HepG2 (cell line): ENCODE measurements around the gene B3GNT2. TPM values are rescaled to one million over a fixed set of nuclear protein-coding genes. Genes with fewer than 3 reads are reported as not detected.

Experiments
- CCDC6 ChIP-seq: sonication (generic); formaldehyde crosslinking; IDR thresholded peaks from 2 replicates; pipeline ENCODE4 v1.8.1; 2022; ENCODE audit warnings: mild to moderate bottlenecking, missing genetic modification reagents, moderate library complexity
- KAT2B ChIP-seq: fragments of 150-350 bp; IDR thresholded peaks from 2 replicates; pipeline ENCODE4 v1.6.1; 2014; ENCODE audit warnings: low read depth, low read length, borderline replicate concordance
- MAX ChIP-seq: IDR thresholded peaks from 2 replicates; pipeline ENCODE4 v1.6.1; 2012; ENCODE audit warnings: inconsistent platforms
- NRL ChIP-seq: sonication (generic); formaldehyde crosslinking; IDR thresholded peaks from 2 replicates; pipeline ENCODE4 v1.5.0; 2020; ENCODE audit warnings: missing genetic modification reagents, mild to moderate bottlenecking, moderate library complexity, borderline replicate concordance
- PCBP1 ChIP-seq: fragments of 200-400 bp; formaldehyde crosslinking; IDR thresholded peaks from 2 replicates; pipeline ENCODE4 v1.6.1; 2017; ENCODE audit warnings: mild to moderate bottlenecking, low read depth, low read length, borderline replicate concordance
- SCMH1 ChIP-seq: sonication (generic); formaldehyde crosslinking; IDR thresholded peaks from 2 replicates; pipeline ENCODE4 v1.9.0; 2021; ENCODE audit warnings: missing genetic modification reagents, mild to moderate bottlenecking, borderline replicate concordance
- SIN3A ChIP-seq: IDR thresholded peaks from 2 replicates; pipeline ENCODE4 v1.6.1; 2011; ENCODE audit warnings: low read depth, mild to moderate bottlenecking, control low read depth, low read length, borderline replicate concordance
- SUZ12 ChIP-seq: fragments of 150-350 bp; IDR thresholded peaks from 2 replicates; pipeline ENCODE4 v1.6.1; 2014; ENCODE audit warnings: low read depth, low read length
- XBP1 ChIP-seq: sonication (generic); formaldehyde crosslinking; IDR thresholded peaks from 2 replicates; pipeline ENCODE4 v1.5.0; 2020; ENCODE audit warnings: missing genetic modification reagents
- ZNF20 ChIP-seq: sonication (generic); formaldehyde crosslinking; IDR thresholded peaks from 2 replicates; pipeline ENCODE4 v1.4.0; 2020; ENCODE audit warnings: mild to moderate bottlenecking, moderate library complexity, missing genetic modification reagents
- ZNF225 ChIP-seq: sonication (generic); formaldehyde crosslinking; IDR thresholded peaks from 2 replicates; pipeline ENCODE4 v1.4.0; 2020; ENCODE audit warnings: mild to moderate bottlenecking, missing genetic modification reagents
- ZNF281 ChIP-seq: sonication (generic); formaldehyde crosslinking; IDR thresholded peaks from 2 replicates; pipeline ENCODE4 v1.4.0; 2020; ENCODE audit warnings: missing genetic modification reagents, borderline replicate concordance
- ZNF446 ChIP-seq: sonication (generic); formaldehyde crosslinking; IDR thresholded peaks from 2 replicates; pipeline ENCODE4 v1.5.0; 2020; ENCODE audit warnings: mild to moderate bottlenecking, missing genetic modification reagents
- ZNF558 ChIP-seq: sonication (generic); formaldehyde crosslinking; IDR thresholded peaks from 2 replicates; pipeline ENCODE4 v1.9.0; 2022; ENCODE audit warnings: mild to moderate bottlenecking, missing genetic modification reagents, borderline replicate concordance
- ZNF607 ChIP-seq: sonication (generic); formaldehyde crosslinking; IDR thresholded peaks from 2 replicates; pipeline ENCODE4 v1.5.1; 2020; ENCODE audit warnings: missing genetic modification reagents, mild to moderate bottlenecking, borderline replicate concordance
- ZNF816 ChIP-seq: sonication (generic); formaldehyde crosslinking; IDR thresholded peaks from 2 replicates; pipeline ENCODE4 v1.8.0; 2022; ENCODE audit warnings: missing genetic modification reagents, mild to moderate bottlenecking, borderline replicate concordance
- ZNF83 ChIP-seq: sonication (generic); formaldehyde crosslinking; IDR thresholded peaks from 2 replicates; pipeline ENCODE4 v1.4.0; 2020; ENCODE audit warnings: missing genetic modification reagents, mild to moderate bottlenecking, borderline replicate concordance
- polyA plus RNA-seq, 8 experiments: library from polyadenylated mRNA; depleted of rRNA in 3 of 8; stranded (reverse) in 7 of 8; unstranded in 1 of 8; fragments of >200 nt; fragmentation: Illumina TruSeq in 4 of 8; extraction: Trizol in 4 of 8; gene quantifications; 2 replicates each; pipeline versions ENCODE4 v1.2.1 to v1.2.3, GENCODE V29; 2011 to 2016; ENCODE audit warnings: low read depth in 4 of 8, missing spikeins in 1 of 8, mixed read lengths in 1 of 8; ENCODE audit not compliant: insufficient read depth in 1 of 8
- total RNA-seq, 5 experiments: library from RNA; depleted of rRNA; stranded (reverse); fragments of >200 nt; fragmentation: Illumina TruSeq; extraction: Trizol; gene quantifications; 2 replicates each; pipeline ENCODE4 v1.2.3, GENCODE V29; 2016; ENCODE audit warnings: low read depth in 1 of 5
- TF ChIP-seq, protein P1 (sequence below): fragments of 450-650 bp; IDR thresholded peaks from 2 replicates; pipeline ENCODE4 v1.6.1; 2017; ENCODE audit warnings: mild to moderate bottlenecking
- TF ChIP-seq, protein P2 (sequence below): sonication (generic); formaldehyde crosslinking; IDR thresholded peaks from 2 replicates; pipeline ENCODE4 v1.8.1; 2023; ENCODE audit warnings: mild to moderate bottlenecking, inconsistent platforms, moderate library complexity, missing genetic modification reagents, borderline replicate concordance
- TF ChIP-seq, protein P3 (sequence below): sonication (generic); formaldehyde crosslinking; IDR thresholded peaks from 2 replicates; pipeline ENCODE4 v1.8.1; 2023; ENCODE audit warnings: mild to moderate bottlenecking, moderate library complexity, missing genetic modification reagents

Gene B3GNT2
- total and polyA plus RNA-seq, 2 of the 13 experiments (the other 11 are each of a cell fraction or from before 2014, with no cell fraction given): 26.3 to 28.5 TPM

DNA sequence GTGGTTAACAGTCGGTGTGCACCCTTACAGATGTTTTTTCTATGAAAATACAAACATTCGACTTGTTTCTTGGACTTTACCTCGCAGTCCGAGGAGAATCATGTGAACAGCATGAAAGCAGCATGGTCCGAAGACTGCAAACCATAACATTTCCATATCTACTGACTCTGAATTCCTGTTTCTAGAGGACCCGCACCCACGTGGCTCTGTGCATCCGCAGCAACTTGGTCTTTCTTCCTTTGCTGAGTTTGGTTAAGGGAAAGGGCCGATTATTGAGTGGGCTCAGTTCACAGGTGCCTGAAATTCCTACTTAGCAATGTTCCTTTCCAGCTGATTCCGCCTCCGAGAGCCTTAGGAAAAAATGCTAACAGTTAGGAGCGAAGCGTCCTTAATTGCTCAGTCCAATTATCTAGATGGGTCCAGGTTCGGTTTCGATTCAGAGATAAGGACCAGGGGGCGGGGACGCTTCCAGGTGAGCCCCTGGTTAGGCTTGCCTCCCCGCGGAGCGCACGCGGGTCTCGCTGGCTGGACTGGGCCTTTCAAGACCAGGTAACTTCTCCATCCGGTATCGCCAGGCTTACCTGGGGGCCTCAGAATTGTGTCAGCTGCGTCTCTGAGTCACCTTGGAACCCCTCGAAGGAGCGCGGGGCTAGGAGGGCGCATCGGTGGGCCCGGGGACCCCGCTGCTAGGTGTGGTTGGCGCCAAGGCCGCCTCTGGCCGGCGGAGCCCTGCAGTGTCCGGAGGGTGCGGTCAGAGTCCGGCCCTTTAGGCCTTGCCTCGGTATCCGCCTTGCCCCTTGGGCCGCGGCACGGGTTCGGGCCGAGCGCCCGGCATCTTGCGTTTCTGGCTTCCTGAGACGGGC, 1.1 kb upstream of the B3GNT2 start (continued):
- TF ChIP-seq, protein P1, sequence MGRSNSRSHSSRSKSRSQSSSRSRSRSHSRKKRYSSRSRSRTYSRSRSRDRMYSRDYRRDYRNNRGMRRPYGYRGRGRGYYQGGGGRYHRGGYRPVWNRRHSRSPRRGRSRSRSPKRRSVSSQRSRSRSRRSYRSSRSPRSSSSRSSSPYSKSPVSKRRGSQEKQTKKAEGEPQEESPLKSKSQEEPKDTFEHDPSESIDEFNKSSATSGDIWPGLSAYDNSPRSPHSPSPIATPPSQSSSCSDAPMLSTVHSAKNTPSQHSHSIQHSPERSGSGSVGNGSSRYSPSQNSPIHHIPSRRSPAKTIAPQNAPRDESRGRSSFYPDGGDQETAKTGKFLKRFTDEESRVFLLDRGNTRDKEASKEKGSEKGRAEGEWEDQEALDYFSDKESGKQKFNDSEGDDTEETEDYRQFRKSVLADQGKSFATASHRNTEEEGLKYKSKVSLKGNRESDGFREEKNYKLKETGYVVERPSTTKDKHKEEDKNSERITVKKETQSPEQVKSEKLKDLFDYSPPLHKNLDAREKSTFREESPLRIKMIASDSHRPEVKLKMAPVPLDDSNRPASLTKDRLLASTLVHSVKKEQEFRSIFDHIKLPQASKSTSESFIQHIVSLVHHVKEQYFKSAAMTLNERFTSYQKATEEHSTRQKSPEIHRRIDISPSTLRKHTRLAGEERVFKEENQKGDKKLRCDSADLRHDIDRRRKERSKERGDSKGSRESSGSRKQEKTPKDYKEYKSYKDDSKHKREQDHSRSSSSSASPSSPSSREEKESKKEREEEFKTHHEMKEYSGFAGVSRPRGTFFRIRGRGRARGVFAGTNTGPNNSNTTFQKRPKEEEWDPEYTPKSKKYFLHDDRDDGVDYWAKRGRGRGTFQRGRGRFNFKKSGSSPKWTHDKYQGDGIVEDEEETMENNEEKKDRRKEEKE: no peak
- TF ChIP-seq CCDC6: peak; percentile 61
- TF ChIP-seq SCMH1 (CRISPR knock-in tag): no peak
- no peak for TF ChIP-seq ZNF83 (CRISPR knock-in tag)
- TF ChIP-seq SUZ12: no peak
- peak; percentile 92 for TF ChIP-seq ZNF607 (CRISPR knock-in tag)
- TF ChIP-seq, protein P2, sequence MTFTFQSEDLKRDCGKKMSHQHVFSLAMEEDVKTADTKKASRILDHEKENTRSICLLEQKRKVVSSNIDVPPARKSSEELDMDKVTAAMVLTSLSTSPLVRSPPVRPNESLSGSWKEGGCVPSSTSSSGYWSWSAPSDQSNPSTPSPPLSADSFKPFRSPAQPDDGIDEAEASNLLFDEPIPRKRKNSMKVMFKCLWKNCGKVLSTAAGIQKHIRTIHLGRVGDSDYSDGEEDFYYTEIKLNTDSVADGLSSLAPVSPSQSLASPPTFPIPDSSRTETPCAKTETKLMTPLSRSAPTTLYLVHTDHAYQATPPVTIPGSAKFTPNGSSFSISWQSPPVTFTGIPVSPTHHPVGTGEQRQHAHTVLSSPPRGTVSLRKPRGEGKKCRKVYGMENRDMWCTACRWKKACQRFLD (CRISPR knock-in tag): 0 out of 2 replicates have a peak, but pooled peaks have one; percentile 37
- no peak; the same call in 1 of the 2 replicates for TF ChIP-seq XBP1 (CRISPR knock-in tag)
- TF ChIP-seq KAT2B: no peak
- TF ChIP-seq ZNF558: peak; percentile 64; the same call in 1 of the 2 replicates
- no peak for TF ChIP-seq NRL (CRISPR knock-in tag)
- TF ChIP-seq ZNF225 (CRISPR knock-in tag): peak; percentile 17; the same call in 1 of the 2 replicates
- TF ChIP-seq ZNF20: no peak
- TF ChIP-seq, protein P3, sequence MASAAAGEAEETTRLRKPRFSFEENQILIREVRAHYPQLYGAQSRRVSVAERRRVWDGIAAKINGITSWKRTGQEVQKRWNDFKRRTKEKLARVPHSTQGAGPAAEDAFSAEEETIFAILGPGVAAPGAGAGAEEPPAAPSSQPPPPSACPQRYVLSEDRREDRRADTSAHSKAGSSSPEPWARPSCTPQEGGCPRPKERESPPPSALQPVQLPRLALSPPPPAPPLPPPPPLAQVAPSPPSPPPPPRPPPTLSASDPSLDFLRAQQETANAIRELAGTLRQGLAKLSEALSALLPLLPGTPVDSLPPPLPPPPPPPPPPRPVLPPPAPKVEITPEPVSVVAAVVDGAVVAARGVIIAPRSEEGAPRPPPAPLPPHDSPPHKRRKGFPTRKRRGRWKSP (CRISPR knock-in tag): peak; percentile 88
- 0 out of 2 replicates have a peak, but pooled peaks have one; percentile 62 for TF ChIP-seq SIN3A
- TF ChIP-seq ZNF281: peak; percentile 54; the same call in 1 of the 2 replicates
- peak; percentile 68; the same call in 1 of the 2 replicates for TF ChIP-seq ZNF446 (CRISPR knock-in tag)
- TF ChIP-seq ZNF816 (CRISPR knock-in tag): peak; percentile 77; the same call in 1 of the 2 replicates
- TF ChIP-seq PCBP1: no peak
- peak; percentile 97 for TF ChIP-seq MAX
